Erythroblast (primary cell): Measurements from ENCODE around the gene PAQR4.
A peak's percentile ranks its signal among the peaks of the same experiment; 100 is the strongest.

Source experiments
- DNase-seq, 2 experiments: peaks; one replicate each; lab custom pipeline; 2025; lab: John Stamatoyannopoulos, UW
- GATA1 ChIP-seq: IDR thresholded peaks from 2 replicates; pipeline ENCODE4 v1.6.1; 2011; ENCODE audit warnings: low read depth, mild to moderate bottlenecking, control low read depth, low read length, moderate library complexity
- POLR2A ChIP-seq: IDR thresholded peaks from 2 replicates; pipeline ENCODE4 v1.6.1; 2011; ENCODE audit warnings: mild to moderate bottlenecking, low read length

Gene PAQR4

DNA sequence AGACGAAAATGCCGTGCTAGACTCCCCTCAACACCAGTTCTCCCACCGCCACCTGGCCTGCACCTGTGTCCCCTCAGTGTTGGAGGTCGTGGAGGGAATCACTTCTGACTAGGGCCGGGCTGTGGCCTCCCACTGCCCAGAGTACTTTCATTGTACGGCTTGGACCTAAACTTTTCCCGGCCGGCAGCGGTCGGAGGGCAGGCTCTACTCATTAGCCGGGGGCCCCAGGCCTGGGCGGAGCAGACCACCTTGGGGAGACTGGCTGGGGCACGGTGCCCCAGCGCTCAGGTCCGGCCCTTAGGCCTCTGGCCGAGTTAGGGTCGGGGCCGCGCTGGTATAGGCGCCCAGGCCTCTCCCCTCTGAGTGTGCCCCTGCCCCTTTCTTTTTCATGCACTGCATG lies 48.2 kb downstream of the PAQR4 start:
- no peak for DNase-seq
- no peak for TF ChIP-seq GATA1
- TF ChIP-seq POLR2A = no peak

DNA sequence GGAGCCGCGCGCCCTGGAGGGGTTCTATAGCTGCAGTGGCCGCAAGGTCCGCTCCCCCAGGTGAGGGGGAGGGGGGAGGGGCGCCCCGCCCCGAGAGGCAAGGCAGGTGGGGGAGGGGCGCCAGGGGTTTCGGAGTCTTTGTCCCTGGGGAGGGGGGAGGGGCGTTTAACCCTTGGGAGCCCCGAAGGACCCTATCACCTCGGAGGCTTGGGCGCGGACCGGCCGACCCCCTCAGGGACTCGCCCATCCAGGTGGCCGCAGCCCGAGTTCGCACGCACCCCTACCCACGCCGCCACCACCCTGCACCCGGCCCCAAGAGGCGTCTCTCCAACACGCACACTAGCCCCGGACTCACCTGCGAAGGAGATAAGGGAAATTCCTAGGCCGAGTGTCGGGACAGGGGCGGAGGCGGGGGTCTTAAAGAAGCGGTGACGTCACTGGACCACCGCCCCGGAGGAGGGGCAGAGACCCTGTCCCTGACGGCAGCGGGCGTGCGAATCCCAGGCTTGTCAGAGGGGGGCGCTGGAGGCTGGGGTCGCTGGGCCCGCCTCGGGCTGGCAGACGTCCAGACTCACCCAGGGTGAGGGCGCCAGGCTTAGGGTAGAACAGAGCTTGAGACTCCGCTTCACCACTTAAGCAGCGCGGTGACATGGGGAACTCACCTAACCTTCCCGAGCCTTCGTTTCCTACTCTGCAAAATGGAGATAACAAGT lies 48.8 kb downstream of the PAQR4 start, which contains the start of gene CLDN6:
CLDN6 (minus strand) TSS at position 390 of the 713 bp plus-strand sequence. CDS start 2,162 bp downstream, outside the sequence.
- peak; percentile 67 to 70 for DNase-seq
- TF ChIP-seq GATA1 = no peak
- TF ChIP-seq POLR2A = no peak

DNA sequence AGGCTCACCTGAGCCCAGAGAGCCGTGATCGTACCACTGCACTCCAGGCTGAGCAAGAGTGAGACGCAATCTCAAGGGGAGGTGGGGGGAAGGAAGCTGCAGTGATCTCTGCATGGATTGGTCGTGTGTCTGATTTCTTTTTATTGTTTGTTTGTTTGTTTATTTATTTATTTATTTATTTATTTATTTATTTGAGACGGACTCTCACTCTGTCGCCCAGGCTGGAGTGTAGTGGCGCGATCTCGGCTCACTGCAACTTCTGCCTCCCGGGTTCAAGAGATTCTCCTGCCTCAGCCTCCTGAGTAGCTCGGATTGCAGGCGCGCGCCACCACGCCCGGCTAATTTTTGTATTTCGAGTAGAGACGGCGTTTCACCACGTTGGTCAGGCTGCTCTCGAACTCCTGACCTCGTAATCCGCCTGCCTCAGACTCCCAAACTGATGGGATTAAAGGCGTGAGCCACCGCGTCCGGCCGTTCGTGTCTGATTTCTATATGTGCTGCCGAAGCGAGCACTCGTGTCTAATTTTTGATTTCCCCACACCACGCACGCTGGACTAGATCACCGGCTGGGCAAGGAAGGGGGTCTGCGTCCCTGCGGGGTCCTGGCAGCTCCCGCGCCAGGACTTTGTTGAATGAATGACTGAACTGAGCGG lies 50.6 kb downstream of the PAQR4 start:
- TF ChIP-seq POLR2A = no peak
- TF ChIP-seq GATA1 = no peak
- DNase-seq = no peak

DNA sequence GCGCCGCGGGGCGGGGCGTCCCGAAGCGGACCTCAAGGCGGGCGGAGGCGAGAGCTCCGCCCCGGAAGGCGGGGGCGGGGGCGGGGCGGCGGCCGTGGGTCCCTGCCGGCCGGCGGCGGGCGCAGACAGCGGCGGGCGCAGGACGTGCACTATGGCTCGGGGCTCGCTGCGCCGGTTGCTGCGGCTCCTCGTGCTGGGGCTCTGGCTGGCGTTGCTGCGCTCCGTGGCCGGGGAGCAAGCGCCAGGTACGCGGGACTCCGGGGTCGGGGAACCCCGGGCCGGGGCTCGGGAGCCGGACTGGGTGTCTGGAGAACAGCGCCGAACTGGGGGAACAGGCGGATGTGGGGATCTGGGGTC lies 51.1 kb downstream of the PAQR4 start, which contains the start of gene TNFRSF12A:
TNFRSF12A (plus strand) TSS at position 122 of the 357 bp plus-strand sequence; CDS start at position 152, 30 bp downstream.
- TF ChIP-seq GATA1 = no peak
- TF ChIP-seq POLR2A = peak; percentile 73
- peak; percentile 86 to 91 for DNase-seq

DNA sequence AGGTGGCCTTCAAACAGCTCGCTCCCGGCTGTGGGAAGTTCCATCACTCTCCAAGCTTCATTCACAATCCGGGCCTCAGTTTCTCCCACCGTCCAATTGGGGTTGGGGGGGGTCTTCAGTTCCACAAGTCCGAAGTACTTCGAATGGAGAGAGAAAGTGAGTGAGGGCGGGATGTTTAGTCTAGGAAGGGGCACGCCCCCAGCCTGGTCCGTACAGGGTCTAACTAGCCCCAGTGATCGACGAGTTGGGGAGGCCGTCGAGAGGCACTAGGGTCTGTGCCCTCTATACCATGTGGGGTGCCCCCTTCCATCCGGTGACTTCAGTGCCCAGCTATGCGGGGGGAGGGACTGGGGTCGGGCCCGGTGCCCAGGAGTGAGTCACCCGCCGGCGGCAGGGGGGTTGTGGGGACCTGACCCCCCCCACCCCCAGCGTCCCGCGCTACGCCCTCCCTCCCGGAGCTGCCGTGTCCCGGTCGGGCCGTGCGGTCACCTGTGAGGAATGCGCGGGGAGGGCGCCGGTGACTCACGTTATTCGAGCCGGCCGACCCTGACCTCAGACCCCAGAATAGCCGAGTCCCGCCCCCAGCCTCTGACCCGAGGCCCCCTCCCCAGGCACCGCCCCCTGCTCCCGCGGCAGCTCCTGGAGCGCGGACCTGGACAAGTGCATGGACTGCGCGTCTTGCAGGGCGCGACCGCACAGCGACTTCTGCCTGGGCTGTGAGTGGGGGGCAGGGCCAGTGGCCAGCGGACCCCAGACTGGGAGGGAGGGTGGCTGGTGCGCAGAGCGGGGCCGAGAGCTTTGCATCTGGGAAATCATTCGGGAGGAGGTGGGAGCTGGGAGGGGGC lies 51.7 kb downstream of the PAQR4 start:
- peak; percentile 45 for TF ChIP-seq POLR2A
- TF ChIP-seq GATA1 = no peak

DNA sequence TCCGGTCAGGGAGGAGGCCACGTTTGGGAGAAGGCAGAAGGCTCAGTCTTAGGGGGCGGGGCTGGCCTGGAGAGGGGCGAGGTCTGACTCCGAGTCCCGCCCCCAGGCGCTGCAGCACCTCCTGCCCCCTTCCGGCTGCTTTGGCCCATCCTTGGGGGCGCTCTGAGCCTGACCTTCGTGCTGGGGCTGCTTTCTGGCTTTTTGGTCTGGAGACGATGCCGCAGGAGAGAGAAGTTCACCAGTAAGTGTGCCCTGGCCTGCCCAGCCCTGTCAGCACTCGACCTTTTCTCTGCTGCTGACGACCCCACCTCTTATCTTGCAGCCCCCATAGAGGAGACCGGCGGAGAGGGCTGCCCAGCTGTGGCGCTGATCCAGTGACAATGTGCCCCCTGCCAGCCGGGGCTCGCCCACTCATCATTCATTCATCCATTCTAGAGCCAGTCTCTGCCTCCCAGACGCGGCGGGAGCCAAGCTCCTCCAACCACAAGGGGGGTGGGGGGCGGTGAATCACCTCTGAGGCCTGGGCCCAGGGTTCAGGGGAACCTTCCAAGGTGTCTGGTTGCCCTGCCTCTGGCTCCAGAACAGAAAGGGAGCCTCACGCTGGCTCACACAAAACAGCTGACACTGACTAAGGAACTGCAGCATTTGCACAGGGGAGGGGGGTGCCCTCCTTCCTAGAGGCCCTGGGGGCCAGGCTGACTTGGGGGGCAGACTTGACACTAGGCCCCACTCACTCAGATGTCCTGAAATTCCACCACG lies 52.5 kb downstream of the PAQR4 start:
- peak; percentile 83 to 87 for DNase-seq
- TF ChIP-seq POLR2A = no peak
- TF ChIP-seq GATA1 = no peak

More for the DNA sequence above, 51.7 kb downstream of the PAQR4 start:
- DNase-seq = peak; percentile 69 to 84

DNA sequence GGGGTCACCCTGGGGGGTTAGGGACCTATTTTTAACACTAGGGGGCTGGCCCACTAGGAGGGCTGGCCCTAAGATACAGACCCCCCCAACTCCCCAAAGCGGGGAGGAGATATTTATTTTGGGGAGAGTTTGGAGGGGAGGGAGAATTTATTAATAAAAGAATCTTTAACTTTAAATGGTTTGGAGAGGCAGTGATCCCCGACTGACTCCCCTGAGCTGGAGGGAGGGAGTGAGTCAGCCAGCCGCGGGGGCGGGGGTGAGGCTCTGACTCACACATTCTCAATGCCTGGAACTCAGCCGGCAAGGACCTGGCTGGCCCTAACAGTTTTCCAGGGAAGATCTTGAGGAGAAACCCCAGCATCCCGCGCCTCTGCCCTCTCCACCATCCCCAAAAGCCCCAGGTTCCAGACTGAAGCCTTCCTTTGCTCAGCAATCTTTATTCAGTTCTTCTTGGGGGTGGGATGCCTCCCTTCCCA lies 53.1 kb downstream of the PAQR4 start:
- TF ChIP-seq GATA1 (no peak), POLR2A (no peak)
- DNase-seq = peak; percentile 75 to 91

DNA sequence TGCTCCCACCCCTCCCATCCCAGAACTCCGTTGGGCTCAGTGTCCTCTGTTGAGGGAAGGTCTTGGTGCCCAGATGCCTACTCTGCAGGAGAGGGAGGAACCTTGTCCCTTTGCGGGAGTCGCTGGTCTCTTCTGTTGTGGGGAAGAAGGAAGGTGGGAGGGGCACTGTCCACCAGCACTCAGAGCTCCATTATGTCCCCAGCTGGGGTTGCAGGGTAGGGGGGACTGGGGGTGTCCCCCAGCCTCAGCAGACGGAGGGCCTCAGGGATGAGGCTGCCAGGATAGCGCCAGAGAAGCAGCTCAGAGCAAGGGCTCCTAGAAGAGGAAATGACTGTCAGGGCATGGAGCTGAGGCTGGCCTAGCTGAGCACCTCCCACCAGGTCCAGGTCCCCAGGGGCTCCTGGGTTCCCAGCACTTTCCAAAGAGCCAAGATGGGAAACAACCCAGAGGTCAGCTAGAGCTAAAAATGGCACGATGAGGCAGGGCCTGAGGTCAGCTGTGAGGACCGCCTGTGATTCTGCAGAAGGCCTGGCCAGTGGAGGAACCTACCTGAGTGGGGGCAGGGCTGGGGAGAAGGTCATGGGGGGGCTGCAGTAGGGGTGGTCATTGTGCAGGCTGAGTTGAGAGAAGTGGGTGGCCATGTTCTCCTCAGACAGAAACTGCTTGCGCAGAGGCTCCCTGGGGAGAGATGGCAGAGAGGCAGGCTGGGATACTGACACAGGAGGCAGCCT lies 53.7 kb downstream of the PAQR4 start:
- peak in 1 of 2 experiments; percentile 46 for DNase-seq
- TF ChIP-seq GATA1 = no peak
